Chondrocyte (in vitro differentiated cells): ENCODE measurements around the gene BOD1L1. TPM values are rescaled to one million over a fixed set of nuclear protein-coding genes. Genes with fewer than 3 reads are reported as not detected.

ENCODE experiments used
- DNase-seq: peaks from one replicate; pipeline ENCODE4 v3.0.0; 2021; ENCODE audit warnings: mixed read lengths, low spot score
- H3K27ac Mint-ChIP-seq: one replicate; pipeline ENCODE4 v1.8.0; 2021; ENCODE audit warnings: mild to moderate bottlenecking, moderate library complexity, mixed read lengths; ENCODE audit not compliant: unreplicated experiment
- H3K27me3 Mint-ChIP-seq: 2 replicates; pipeline ENCODE4 v1.8.0; 2021; ENCODE audit warnings: low read depth, mixed read lengths
- H3K36me3 Mint-ChIP-seq: 2 replicates; pipeline ENCODE4 v1.8.0; 2021; ENCODE audit warnings: low read depth, mixed read lengths
- H3K4me1 Mint-ChIP-seq: 2 replicates; pipeline ENCODE4 v1.8.0; 2021; ENCODE audit warnings: low read depth, mild to moderate bottlenecking, mixed read lengths
- H3K4me3 Mint-ChIP-seq: one replicate; pipeline ENCODE4 v1.8.0; 2021; ENCODE audit warnings: mild to moderate bottlenecking, moderate library complexity, mixed read lengths; ENCODE audit not compliant: unreplicated experiment
- H3K9me3 Mint-ChIP-seq: 2 replicates; pipeline ENCODE4 v1.8.0; 2021; ENCODE audit warnings: low read depth, mixed read lengths
- CTCF ChIP-seq: fragments of 200-600 bp; sonication (generic); IDR thresholded peaks from 2 replicates; pipeline ENCODE4 v1.5.0; 2021; ENCODE audit warnings: antibody characterized with exemption, mild to moderate bottlenecking, moderate library complexity
- total RNA-seq: library from RNA; stranded (reverse); gene quantifications from 3 replicates; pipeline ENCODE4 v1.2.1, GENCODE V29; 2021

The BOD1L1 gene
- total RNA-seq, 1 donor from 2014 or later, result 31.7 TPM

- no peaks in the 10 kb centered on the region for H3K36me3 Mint-ChIP-seq
- H3K4me1 Mint-ChIP-seq, result peaks cover 8% of the 10 kb centered on the region
- no peak overlapping the region for H3K4me3 Mint-ChIP-seq
- H3K27me3 Mint-ChIP-seq, result peaks cover 71% of the 10 kb centered on the region
- no peaks in the 10 kb centered on the region for H3K9me3 Mint-ChIP-seq
- no peak for DNase-seq
- no peak for TF ChIP-seq CTCF
- no peak overlapping the region for H3K27ac Mint-ChIP-seq
Observed at GRCh38 chr4:13534344-13535063, 93.0 kb downstream of the BOD1L1 start.

GRCh38 chr4:13533670-13534343 lies 93.7 kb downstream of the BOD1L1 start:
- H3K27ac Mint-ChIP-seq, result no peak overlapping the region
- H3K4me3 Mint-ChIP-seq, result no peak overlapping the region
- peaks cover 69% of the 10 kb centered on the region for H3K27me3 Mint-ChIP-seq
- DNase-seq, result no peak
- TF ChIP-seq CTCF, result no peak
- no peaks in the 10 kb centered on the region for H3K36me3 Mint-ChIP-seq
- peaks cover 3% of the 10 kb centered on the region for H3K4me1 Mint-ChIP-seq
- H3K9me3 Mint-ChIP-seq, result no peaks in the 10 kb centered on the region

GRCh38 chr4:13531625-13531998 lies 95.9 kb downstream of the BOD1L1 start:
- no peak for DNase-seq
- peaks cover 56% of the 10 kb centered on the region for H3K27me3 Mint-ChIP-seq
- H3K36me3 Mint-ChIP-seq, result no peaks in the 10 kb centered on the region
- H3K4me1 Mint-ChIP-seq, result no peaks in the 10 kb centered on the region
- no peak overlapping the region for H3K27ac Mint-ChIP-seq
- no peak for TF ChIP-seq CTCF
- H3K4me3 Mint-ChIP-seq, result no peak overlapping the region
- H3K9me3 Mint-ChIP-seq, result no peaks in the 10 kb centered on the region

- Mint-ChIP-seq H3K36me3 (no peaks in the 10 kb centered on the region), H3K9me3 (no peaks in the 10 kb centered on the region), H3K4me1 (no peaks in the 10 kb centered on the region), H3K4me3 (no peak overlapping the region), H3K27me3 (peaks cover 51% of the 10 kb centered on the region), H3K27ac (no peak overlapping the region)
- no peak for DNase-seq
- TF ChIP-seq CTCF, result no peak
Observed at GRCh38 chr4:13530823-13531624, 96.5 kb downstream of the BOD1L1 start.
